Thymus (tissue), 14 donors: ENCODE data around the gene PLXNB1. TPM values are rescaled to one million over a fixed set of nuclear protein-coding genes. Genes with fewer than 3 reads are reported as not detected.
"Not testable (repeated sequence)": the region's sequence is repeated elsewhere in the genome, so short reads cannot be mapped to it uniquely, and the experiment has no call there.

Experiments used
- DNase-seq, 9 donors: peaks; one replicate each; pipeline ENCODE4 v3.0.0-alpha.2; 2013; ENCODE audit warnings: low spot score in 9 of 9, low read depth in 6 of 9, missing footprints in 1 of 9
- H3K27ac ChIP-seq, 2 donors: one replicate each; pipeline ENCODE4 v1.5.1; 2013; ENCODE audit warnings: control low read depth in 1 of 2, low read depth in 1 of 2, low read length in 1 of 2, mild to moderate bottlenecking in 1 of 2, moderate library complexity in 1 of 2
- H3K27me3 ChIP-seq, 2 donors: one replicate each; pipeline ENCODE4 v1.5.1; 2013; ENCODE audit warnings: low read length in 1 of 2; ENCODE audit not compliant: control insufficient read depth in 2 of 2, insufficient read depth in 1 of 2
- H3K36me3 ChIP-seq, 2 donors: one replicate each; pipeline ENCODE4 v1.5.1; 2013; ENCODE audit warnings: low read length in 1 of 2, mild to moderate bottlenecking in 1 of 2, moderate library complexity in 1 of 2; ENCODE audit not compliant: control insufficient read depth in 2 of 2, insufficient read depth in 2 of 2
- H3K4me1 ChIP-seq, 2 donors: one replicate each; pipeline ENCODE4 v1.5.1; 2013; ENCODE audit warnings: low read length in 2 of 2; ENCODE audit not compliant: control insufficient read depth in 2 of 2, insufficient read depth in 2 of 2
- H3K4me3 ChIP-seq, 2 donors: one replicate each; pipeline ENCODE4 v1.5.1; 2013; ENCODE audit warnings: low read length in 2 of 2, control low read depth in 1 of 2, mild to moderate bottlenecking in 1 of 2
- H3K9me3 ChIP-seq, 2 donors: one replicate each; pipeline ENCODE4 v1.5.1; 2013; ENCODE audit warnings: low read length in 1 of 2, mild to moderate bottlenecking in 1 of 2; ENCODE audit not compliant: control insufficient read depth in 2 of 2, insufficient read depth in 1 of 2
- WGBS: extraction: QIAGEN DNeasy Blood & Tissue Kit; methylation state at CpG from one replicate; pipeline ENCODE4 v1.1.7; 2013; 5-methylcytosine and 5-hydroxymethylcytosine counted together
- long read RNA-seq, 10 donors: transcript quantifications; one replicate each; lab custom pipeline, GENCODE V29; 2026
- polyA plus RNA-seq: library from polyadenylated mRNA; stranded (reverse); fragments of 200-250 nt; gene quantifications from one replicate; pipeline ENCODE4 v1.2.3, GENCODE V29; 2013
- total RNA-seq: library from RNA; stranded (reverse); fragments of 120-200 nt; gene quantifications from one replicate; pipeline ENCODE4 v1.2.4, GENCODE V29; 2013
- donor health status: healthy.

Gene PLXNB1
- total RNA-seq: 7.7 TPM
- 112 TPM for polyA plus RNA-seq
- long read RNA-seq, donor 1: 0 reads
- long read RNA-seq, donor 2, partial matches to known transcripts: 21 of 22 reads
- long read RNA-seq, donor 2, other reads (novel, unspliced or antisense): 0 of 22 reads
- long read RNA-seq, donor 3, partial matches to known transcripts: 683 of 2,336 reads
- long read RNA-seq, donor 3, other reads (novel, unspliced or antisense): 1,652 of 2,336 reads
- long read RNA-seq, donor 4: 0 reads
- long read RNA-seq, donor 5: 0 reads
- long read RNA-seq, donor 6: 0 reads
- long read RNA-seq, donor 7, partial matches to known transcripts: 676 of 2,043 reads
- long read RNA-seq, donor 7, other reads (novel, unspliced or antisense): 1,367 of 2,043 reads
- long read RNA-seq, donor 8: 0 reads
- long read RNA-seq, donor 9: 0 reads
- long read RNA-seq, donor 10: 0 reads

- 14% methylated on average over 15 of the region's 15 CpGs for WGBS
- H3K4me3 ChIP-seq: peak within 1 kb of the TSS; percentile 50 to 79
- H3K4me1 ChIP-seq: peaks cover 9 to 26% of the 10 kb centered on the region in 2 donors
- DNase-seq: peak in 4 of 9 donors; percentile 23 to 61 (median 34)
- H3K9me3 ChIP-seq: peaks cover 0 to 6% of the 10 kb centered on the region in 2 donors
- H3K27ac ChIP-seq: peak within 1 kb of the TSS in 1 of 2 donors; percentile 69
- H3K27me3 ChIP-seq: peaks cover 4 to 44% of the 10 kb centered on the region in 2 donors
- H3K36me3 ChIP-seq: peaks cover 19 to 25% of the 10 kb centered on the region in 2 donors
Observed at GRCh38 chr3:48429960-48430707, at the start of gene PLXNB1. Gene PLXNB1, minus strand, starts transcription at chr3:48430086. Its CDS starts 5,475 bp downstream, at chr3:48424611.

GRCh38 chr3:48478626-48479555 lies 49.0 kb upstream of the PLXNB1 start:
- H3K27me3 ChIP-seq: no peaks in the 10 kb centered on the region
- DNase-seq: peak in 5 of 9 donors; percentile 51 to 83 (median 59)
- H3K4me1 ChIP-seq: peaks cover 8 to 32% of the 10 kb centered on the region in 2 donors
- H3K4me3 ChIP-seq: peak overlapping the region in 1 of 2 donors; percentile 5
- no peaks in the 10 kb centered on the region for H3K9me3 ChIP-seq
- H3K36me3 ChIP-seq: no peaks in the 10 kb centered on the region
- peak overlapping the region; percentile 75 to 88 for H3K27ac ChIP-seq
- 37% methylated on average over 19 of the region's 19 CpGs for WGBS

- H3K4me1 ChIP-seq: peaks cover 14 to 40% of the 10 kb centered on the region in 2 donors
- H3K4me3 ChIP-seq: no peak overlapping the region
- peak overlapping the region in 1 of 2 donors; percentile 75 for H3K27ac ChIP-seq
- no peaks in the 10 kb centered on the region for H3K27me3 ChIP-seq
- no peaks in the 10 kb centered on the region for H3K36me3 ChIP-seq
- WGBS: 90% methylated on average over 9 of the region's 9 CpGs
- DNase-seq: peak in 3 of 9 donors; percentile 23 to 69 (median 53)
- H3K9me3 ChIP-seq: no peaks in the 10 kb centered on the region
Observed at GRCh38 chr3:48477959-48478520, 48.2 kb upstream of the PLXNB1 start.

GRCh38 chr3:48476426-48477053 lies 46.7 kb upstream of the PLXNB1 start:
- WGBS: 96% methylated on average over 9 of the region's 9 CpGs
- no peak for DNase-seq
- Histone ChIP-seq H3K9me3 (no peaks in the 10 kb centered on the region), H3K4me1 (peaks cover 16 to 51% of the 10 kb centered on the region in 2 donors), H3K27ac (no peak overlapping the region), H3K4me3 (no peak overlapping the region), H3K27me3 (no peaks in the 10 kb centered on the region), H3K36me3 (no peaks in the 10 kb centered on the region)

DNA sequence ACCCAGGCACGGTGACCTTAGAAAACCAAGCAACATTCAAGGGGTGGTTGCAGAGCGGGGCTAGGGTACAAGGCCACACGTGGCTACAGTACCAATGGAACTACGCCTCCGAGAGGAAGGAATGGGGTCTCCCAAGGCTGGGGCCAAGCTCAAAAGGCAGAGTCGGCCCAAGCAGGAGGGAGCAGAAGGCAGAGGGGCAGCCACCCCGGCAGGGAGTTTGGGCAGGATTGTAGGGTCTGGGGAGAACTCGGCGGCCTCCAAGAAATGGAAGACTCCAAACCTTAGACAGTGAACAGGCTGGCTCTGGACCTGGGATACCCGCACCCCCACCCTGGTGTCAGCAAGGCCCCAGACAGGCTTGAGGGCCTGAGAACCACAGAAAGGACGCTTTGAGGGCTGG lies 45.3 kb upstream of the PLXNB1 start:
- whole genome bisulfite sequencing: 95% methylated on average over 11 of the region's 11 CpGs
- no peak overlapping the region for H3K27ac ChIP-seq
- H3K9me3 ChIP-seq: no peaks in the 10 kb centered on the region
- peaks cover 3 to 5% of the 10 kb centered on the region in 2 donors for H3K36me3 ChIP-seq
- DNase-seq: no peak
- H3K4me3 ChIP-seq: no peak overlapping the region
- no peaks in the 10 kb centered on the region for H3K27me3 ChIP-seq
- H3K4me1 ChIP-seq: peaks cover 20 to 62% of the 10 kb centered on the region in 2 donors

DNA sequence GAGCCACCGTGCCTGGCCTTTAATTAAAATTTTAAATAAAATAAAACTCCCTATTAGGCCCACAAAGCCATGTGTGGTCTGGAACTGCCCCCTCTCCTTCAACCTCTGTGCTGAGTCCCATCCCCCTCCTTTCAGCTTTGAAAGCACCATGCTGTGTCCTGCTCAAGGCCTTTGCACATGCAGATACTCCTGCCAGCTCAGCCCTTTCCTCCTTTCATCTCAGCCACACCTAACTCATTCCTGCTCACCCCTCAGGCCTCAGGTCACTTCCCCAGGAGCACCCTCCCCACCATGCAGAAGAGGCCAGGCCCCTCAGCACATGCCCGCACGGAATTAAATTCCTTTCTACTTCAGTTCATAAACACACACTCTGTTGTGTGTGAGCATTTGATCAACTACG lies 44.7 kb upstream of the PLXNB1 start:
- Histone ChIP-seq H3K27ac (no peak overlapping the region), H3K4me1 (peaks cover 23 to 63% of the 10 kb centered on the region in 2 donors), H3K4me3 (no peak overlapping the region), H3K9me3 (no peaks in the 10 kb centered on the region), H3K27me3 (no peaks in the 10 kb centered on the region), H3K36me3 (peaks cover 8% of the 10 kb centered on the region in 2 donors)
- 97% methylated on average over 4 of the region's 4 CpGs for WGBS
- no peak for DNase-seq

DNA sequence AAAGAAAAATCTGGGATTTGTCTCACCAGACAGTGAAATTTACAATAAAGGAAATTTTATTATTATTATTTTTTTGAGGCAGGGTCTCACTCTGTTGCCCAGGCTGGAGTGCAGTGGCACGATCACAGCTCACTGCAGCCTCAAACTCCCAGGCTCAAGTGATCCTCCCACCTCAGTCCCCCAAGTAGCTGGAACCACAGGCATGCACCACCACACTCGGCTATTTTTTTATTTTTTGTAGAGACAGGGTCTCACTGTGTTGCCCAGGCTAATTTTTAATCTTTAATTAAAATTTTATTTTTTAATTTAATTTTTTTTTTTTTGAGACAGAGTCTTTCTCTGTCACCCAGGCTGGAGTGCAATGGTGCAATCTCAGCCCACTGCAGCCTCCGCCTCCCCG lies 44.1 kb upstream of the PLXNB1 start:
- not testable (repeated sequence) for H3K4me3 ChIP-seq, H3K27me3 ChIP-seq, H3K9me3 ChIP-seq, DNase-seq
- 99% methylated on average over 4 of the region's 4 CpGs for WGBS
- H3K36me3 ChIP-seq: peaks cover 14% of the 10 kb centered on the region in 2 donors
- peaks cover 18 to 63% of the 10 kb centered on the region in 2 donors for H3K4me1 ChIP-seq
- peak overlapping the region in 1 of 2 donors; percentile 90 for H3K27ac ChIP-seq

DNA sequence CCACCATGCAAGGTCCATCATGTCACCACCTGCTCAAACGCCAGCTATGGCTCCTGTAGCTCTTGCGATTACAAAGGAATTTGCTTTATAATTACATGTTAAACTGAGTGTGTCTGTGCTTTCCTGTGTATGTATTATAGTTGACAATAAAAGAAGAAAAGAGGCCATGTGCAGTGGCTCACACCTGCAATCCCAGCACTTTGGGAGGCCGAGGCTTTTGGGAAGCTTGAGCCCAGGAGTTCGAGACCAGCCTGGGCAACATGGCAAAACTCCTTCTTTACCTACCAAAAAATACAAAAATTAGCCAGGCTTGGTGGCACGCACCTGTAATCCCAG lies 43.7 kb upstream of the PLXNB1 start:
- Histone ChIP-seq H3K9me3 (no peaks in the 10 kb centered on the region), H3K4me1 (peaks cover 15 to 60% of the 10 kb centered on the region in 2 donors), H3K36me3 (peaks cover 18% of the 10 kb centered on the region in 2 donors), H3K27me3 (no peaks in the 10 kb centered on the region), H3K4me3 (peak overlapping the region in 1 of 2 donors; percentile 60), H3K27ac (peak overlapping the region; percentile 90 to 95)
- 95% methylated on average over 5 of the region's 5 CpGs for WGBS
- DNase-seq: no peak
